Measurements from ENCODE around the gene HSD17B13.

DNA sequence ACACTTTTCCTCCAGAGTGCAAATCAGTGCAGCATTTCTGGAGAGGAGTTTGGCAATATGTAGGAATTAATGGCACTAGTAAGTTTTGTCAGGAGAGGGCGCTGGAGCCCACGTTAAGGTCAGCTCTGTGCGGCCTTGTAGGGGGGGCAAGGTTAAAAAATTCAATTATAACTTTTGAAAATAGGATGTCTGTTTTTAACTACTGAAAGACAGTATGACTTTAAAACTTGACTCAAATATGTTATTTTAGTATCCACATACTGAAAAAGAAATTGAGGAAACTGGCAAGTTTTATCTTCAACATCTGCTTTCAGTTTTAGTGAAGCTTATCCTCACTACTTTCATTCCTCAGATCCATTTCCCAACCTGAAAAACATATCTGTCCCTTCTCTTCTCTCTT, 30.9 kb upstream of the HSD17B13 start:
- TF ChIP-seq, protein P1, sequence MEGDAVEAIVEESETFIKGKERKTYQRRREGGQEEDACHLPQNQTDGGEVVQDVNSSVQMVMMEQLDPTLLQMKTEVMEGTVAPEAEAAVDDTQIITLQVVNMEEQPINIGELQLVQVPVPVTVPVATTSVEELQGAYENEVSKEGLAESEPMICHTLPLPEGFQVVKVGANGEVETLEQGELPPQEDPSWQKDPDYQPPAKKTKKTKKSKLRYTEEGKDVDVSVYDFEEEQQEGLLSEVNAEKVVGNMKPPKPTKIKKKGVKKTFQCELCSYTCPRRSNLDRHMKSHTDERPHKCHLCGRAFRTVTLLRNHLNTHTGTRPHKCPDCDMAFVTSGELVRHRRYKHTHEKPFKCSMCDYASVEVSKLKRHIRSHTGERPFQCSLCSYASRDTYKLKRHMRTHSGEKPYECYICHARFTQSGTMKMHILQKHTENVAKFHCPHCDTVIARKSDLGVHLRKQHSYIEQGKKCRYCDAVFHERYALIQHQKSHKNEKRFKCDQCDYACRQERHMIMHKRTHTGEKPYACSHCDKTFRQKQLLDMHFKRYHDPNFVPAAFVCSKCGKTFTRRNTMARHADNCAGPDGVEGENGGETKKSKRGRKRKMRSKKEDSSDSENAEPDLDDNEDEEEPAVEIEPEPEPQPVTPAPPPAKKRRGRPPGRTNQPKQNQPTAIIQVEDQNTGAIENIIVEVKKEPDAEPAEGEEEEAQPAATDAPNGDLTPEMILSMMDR (IDR thresholded peaks at IDR 0.05), result peak in 5 of 6 experiments; percentile 17 to 49 (median 31)
- TF ChIP-seq POLR2A (IDR thresholded peaks at IDR 0.05), result no peak
